Occipital lobe (tissue), 2 donors: ENCODE measurements around the gene GNG12. TPM values are rescaled to one million over a fixed set of nuclear protein-coding genes. Genes with fewer than 3 reads are reported as not detected.

ENCODE experiments used
- DNase-seq: peaks from one replicate; lab custom pipeline; 2025; lab: John Stamatoyannopoulos, UW
- total RNA-seq: library from RNA; depleted of rRNA; stranded (reverse); fragments of >200 nt; gene quantifications from one replicate; pipeline ENCODE4 v1.2.3, GENCODE V29; 2014

GNG12 gene
- total RNA-seq, 1 donor from 2014 or later = 29.9 TPM

DNA sequence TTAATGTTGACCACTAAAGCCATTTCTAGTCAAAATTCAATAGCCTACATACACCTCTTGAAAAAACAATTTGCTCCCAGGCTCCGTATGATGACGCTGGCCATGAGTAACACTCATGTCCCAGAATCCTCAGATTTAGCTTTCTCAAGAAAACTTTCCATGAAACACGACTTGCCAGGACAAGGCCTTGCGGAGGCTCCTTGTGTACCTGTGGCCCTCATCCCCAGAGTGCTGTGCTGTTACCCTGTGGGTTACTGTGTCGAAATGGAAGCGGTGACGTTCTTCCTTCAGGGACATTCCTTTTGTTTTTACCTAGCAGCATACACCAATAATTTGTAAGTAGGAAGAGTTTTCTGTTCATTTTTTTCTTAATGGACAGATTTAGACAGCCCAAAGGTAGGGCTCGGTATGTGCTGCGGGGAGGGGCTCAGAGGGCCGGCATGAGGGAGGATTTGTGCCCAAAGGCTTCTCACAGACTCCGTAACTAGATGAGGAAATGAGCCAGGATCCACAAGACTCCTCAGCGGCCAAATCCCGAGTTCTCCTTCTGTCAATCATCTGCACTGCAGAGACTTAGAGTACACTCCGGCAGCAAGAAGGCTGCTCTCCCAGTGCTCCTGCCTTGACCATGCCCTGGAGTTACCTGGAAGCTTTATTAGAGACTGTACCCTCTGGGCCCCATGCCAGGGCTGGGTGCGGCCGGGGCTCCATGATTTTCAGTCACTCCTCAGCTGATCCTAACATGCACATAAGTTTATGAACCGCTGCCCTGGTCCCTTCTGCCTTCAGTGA lies 17.8 kb downstream of the GNG12 start:
- no peak for DNase-seq

DNA sequence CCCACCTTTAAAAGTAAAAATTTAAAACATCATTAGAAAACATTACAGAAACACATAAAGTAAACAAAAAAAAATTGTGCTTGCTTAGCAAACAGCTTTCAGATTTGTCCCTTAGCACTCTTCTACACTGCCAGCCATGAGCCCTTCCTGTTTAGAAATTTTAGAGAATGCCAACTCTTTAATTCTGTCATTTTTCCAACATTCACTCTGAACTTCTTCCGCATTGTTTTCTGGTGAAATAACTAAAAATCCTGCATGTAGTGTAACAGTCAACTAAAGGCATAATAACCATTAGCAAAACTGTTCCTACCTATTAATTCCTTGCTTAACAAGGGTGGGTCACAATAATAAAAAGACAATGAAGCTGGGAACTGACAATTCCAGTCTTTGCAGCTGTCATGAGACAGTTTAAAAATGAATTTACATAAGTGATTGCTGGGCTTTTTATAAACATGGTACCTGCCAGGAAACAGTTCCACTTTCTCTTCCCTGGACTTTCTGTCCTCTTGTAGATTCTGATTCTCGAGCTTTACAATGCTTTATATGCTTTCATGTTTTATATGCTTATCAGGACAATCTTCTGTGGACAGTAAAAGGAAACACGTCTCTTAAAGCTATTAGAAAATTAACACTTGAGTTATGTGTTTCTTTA lies 19.0 kb downstream of the GNG12 start:
- no peak for DNase-seq

DNA sequence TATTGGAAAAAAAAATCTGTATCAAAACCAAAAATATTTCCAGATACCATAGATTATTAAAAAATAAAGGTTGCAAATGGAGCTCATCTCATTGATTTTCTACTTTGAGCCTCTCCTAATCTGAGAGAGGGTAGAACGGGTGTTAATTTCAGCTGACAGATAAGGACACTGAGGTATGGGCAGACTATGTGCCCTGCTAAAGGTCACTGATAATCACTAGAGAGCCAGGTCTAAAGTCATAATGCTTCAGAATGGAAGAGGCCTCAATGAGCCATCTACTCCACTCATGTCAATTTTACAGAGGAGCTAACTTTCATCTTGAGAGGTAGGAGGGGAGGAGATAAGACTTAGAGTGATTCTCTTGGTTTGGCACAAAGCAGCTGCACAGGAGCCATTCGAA lies 21.0 kb downstream of the GNG12 start:
- DNase-seq = no peak

DNA sequence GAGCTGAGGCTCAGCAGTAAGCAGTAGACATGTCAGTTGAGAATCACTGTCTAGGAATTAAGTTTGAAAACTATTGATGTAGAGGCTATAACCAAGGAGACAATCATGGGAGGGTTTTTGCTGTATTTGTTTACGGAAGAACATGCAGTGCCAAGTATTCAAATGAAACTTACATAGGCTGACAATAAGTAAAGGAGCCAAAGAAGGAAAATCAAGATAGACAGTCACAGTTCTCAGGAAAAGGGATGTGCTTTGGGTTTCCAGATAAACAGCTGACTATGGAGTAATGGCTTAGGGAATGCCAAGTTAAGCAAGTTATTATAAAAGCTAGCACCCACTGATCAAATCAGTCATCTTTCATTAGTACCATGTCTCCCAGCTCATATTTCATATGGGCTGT lies 21.5 kb downstream of the GNG12 start:
- no peak for DNase-seq

DNA sequence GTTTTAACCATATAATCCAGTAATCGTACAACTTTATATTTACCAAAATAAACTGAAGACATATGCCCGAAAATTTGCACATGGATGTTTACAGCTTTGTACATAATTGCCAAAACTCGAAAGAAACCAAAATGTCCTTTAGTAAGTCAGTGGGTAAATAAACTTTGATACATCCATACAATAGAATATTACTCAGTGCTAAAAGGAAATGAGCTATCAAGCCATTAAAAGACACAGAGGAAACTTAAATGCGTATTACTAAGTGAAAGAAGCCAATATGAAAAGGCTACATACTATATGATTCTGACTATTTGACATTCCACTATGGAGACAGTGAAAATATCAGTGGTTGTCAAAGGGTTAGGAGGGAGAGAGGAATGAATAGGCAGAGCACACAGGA lies 23.4 kb downstream of the GNG12 start:
- DNase-seq = no peak

DNA sequence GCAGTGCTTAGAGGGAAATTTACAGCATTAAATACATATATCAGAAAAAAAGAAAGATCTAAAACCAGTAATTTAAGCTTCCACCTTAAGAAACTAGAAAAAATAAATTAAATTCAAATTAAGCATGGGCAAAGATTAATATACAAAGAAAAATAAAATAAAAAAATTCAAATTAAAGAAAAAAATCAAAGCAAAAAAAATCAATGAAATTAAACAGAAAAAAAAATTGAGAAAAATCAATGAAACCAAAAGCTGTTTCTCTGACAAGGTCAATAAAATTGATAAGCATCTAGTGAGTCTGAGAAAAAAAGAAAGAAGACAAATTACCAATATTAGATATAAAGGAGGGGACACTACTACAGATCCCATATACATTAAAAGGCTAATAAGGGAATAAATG lies 26.0 kb downstream of the GNG12 start:
- DNase-seq = no peak

DNA sequence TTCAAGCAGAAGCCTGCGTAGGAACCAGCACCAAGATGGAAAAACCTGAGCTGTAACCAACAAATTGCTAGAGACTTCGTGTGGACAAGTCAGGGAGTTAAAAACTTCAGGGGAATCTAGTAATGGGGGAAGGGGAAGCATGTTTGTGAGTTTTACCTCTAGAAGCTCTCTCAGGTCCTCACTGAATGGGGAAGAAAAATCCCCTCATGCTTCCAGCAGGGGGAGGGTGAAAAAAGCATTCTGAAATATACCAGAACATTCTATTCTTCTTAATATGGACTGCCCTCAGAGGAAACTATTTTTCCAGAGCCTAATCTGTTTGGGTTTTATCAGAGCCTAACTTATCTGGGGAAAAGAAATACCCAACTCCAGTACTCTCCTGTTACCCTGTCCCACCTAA lies 28.6 kb downstream of the GNG12 start:
- no peak for DNase-seq

DNA sequence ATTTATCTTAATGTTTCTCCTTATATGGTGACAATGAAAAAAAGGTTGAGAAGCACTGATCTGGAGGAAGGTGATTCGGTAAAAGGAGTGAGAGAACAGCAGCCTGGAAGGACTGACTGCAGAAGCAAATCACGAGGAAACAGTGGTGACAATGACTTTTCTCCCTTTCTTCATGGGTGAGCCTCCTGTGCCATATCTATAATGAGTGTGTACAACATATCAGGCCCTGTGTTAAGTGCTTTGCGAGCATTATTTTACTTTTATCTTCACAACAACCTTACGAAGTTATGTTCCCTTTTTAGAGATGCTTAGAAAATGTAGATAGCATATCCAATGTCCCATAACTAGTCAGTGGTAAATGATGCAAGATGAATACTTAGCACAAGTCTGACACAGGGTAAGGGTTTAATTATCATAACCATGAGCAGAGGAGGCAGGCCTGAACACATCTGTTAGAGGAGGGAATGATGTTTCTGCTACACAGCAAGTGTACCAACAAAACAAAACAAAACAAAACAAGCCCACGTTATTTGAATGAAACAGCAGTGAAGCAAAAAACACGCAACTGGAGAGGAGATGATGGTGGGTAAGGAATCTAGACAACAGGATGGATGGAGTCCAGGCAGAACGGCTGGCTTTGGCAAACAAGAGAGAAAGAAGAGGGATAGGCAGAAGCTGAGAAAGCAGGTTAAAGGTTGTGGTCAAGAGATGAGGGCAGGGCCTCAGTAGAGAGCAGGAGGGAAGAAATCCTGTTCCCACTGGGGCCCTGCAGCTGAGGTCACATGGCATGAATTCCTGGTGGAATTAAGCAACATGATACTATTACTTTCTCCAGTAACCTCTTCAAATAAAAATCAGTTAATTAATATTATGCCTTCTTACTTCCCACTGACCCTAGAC lies 29.6 kb downstream of the GNG12 start:
- no peak for DNase-seq

DNA sequence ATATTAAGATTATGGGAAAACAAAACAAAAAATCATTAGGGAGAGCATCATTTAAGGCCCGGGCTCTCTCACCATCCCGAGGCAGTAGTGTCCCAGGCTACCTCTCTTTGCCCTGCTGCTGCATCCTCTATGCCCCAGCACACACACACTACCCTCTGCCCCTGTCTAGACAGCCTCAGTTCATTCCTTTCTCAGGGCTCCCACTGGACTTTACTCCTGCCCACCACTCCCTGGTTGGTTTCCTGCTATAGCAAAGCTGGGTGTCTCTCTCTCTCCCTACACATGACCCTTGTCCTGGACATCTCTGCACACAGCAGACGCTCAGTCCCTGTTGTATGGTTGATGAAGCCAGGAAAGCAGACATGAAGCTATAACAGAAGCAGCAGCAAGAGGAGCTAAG lies 30.7 kb downstream of the GNG12 start:
- DNase-seq = no peak

DNA sequence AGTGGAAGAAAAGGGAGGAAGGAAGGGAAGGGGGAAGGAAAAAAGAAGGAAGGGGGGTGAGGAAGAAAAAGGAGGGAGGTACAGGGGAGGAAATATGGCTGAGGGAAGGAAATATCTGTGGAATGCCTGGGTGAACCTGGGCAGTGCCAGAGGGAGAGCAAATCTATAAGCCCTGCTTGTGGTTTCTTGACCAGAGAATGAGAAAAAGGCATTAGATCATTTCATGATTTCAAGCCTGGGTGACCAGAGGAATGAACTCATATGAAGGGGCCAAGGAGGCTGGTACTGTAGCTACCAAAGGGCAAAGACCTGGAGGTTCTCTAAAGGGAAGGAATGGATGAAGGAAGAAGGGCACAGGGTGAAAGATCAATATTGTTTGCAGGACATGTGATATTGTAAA lies 31.4 kb downstream of the GNG12 start:
- no peak for DNase-seq

DNA sequence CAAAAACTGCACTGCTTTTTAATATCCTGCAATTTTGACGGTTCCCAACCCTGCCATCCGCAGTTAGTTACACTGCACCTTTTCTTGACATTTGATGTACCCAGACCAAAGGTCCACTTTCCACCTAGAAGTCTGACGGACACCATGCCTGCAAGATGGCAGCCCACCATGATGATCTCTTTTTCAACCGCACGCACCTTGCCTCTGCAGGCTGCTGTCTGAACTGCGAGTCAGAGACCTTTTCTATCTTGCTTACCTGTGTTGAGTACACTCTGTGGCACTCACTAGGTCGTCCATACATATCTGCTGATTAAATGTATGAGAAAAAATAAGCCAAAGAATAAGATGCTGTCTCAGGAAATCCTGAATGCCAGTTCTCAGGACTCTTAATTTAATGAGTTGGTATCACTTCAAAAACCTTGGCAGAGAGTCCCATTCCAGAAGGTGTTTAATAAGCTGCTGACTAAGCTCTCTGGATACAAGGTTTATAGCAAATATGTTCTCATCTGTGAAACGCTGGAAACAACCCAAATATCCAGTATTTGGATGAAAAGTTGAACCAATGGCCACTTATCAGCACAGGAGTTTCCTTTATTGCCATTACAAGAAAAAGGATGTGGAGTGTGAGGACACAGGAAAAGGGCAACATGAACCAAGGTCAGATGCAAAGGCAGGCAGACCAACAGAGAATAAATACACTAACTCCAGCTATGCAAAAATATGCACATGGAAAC lies 37.9 kb downstream of the GNG12 start:
- no peak for DNase-seq

DNA sequence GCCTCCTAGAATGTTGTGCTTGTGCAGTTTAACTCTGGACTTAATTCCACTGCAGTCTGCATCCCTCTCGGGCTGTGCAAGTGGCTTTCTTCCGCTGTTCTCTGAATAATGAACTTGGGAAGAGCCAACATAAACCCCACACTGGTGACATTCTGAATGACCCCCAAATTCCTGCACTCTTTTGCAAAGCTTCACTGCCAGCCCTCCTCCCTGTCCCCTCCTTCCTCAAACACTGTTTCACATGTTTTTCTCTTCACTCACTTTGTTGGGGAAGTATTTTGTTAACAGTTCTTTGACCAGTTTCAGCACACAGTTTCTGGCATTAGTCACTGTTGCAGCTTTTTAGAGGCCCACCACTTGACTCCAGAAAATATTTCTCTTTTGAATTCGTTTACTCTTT lies 39.7 kb downstream of the GNG12 start:
- DNase-seq = no peak

DNA sequence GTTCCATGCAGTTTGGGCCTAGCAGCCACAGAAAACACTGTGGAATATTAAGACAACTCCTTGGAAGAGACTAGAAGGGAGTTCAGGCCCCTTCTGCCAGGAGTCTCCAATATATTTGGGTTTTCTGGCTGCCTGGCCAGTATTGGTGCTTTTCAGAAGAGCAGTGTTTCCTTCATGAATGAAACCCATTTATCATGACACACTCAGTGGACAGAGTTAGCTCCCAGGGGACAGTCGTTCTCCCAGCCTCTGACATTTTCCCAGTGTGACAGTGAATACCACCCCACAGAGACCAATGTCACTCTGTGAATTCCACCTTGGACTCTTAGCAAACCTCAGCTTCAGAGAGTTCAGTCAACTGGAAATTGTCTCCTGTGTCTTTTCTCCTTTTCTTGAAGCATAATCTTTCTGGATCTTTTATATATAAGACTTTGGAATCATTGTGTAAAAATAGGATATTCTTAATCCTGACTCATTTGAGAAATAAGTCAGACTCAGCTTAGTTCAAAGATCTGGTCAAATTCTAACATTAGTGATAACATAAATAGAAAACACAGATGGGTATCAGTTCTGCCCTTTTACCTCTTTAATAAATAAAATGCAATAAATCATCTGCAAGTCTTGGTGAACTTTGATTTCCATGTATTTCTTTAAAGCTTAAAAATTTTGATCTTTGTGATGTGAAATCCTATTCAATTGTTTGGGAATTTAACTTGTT lies 40.4 kb downstream of the GNG12 start:
- DNase-seq = no peak

DNA sequence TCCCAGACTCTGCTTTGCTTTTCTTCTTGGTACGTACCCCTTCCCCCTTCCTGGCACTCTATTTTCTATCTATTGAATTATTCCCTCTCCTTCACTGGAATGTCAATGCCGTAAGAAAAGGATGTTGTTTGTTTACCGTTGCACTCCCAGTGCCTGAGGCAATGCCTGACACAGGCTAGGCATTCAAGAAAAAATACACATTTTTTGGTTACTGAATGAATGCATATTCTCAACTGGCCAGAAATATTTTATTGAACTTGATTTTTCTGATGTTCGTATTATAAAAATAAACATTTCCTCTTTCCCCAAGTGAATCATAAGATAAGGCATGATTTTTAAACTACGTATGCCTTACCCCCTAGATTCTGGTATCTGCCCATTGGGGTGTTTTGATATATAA lies 41.2 kb downstream of the GNG12 start:
- no peak for DNase-seq

DNA sequence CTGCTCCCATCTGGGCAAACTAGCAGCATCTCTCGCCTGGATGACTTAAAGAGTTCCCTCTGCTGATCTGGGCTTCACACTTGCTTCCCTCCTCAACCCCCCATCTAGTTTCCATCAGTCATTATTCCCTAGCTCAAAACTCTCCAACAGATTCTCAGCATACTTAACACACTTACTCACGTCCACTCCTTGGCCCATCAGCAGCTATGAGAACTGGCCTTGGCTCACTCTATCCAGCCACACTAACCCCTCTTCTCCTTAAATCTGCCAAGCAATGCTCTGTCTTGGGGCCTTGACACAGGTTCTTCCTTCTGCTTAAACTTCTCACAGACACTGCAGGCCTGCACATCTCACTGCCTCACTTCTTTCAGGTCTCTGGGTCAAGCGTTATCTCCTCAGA lies 41.6 kb downstream of the GNG12 start:
- DNase-seq = no peak

DNA sequence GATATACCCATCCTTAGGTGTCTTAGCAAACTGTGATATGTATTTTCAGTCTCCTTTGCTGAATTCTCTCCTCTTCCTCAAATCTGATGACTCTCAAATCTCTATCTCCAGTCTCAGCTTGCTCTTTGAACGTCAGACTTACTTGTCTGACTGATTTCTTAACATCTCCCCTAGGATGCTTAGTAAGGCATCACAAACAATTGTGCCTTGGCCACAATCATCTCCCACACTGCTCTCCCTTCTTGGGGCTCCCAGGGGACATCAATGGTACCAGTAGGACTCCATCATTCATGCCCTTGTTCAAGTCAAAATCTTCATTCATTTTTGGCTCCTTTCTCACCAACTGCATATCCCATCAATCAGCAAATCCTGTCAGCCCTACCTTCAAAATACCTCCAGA lies 42.0 kb downstream of the GNG12 start:
- DNase-seq = no peak

DNA sequence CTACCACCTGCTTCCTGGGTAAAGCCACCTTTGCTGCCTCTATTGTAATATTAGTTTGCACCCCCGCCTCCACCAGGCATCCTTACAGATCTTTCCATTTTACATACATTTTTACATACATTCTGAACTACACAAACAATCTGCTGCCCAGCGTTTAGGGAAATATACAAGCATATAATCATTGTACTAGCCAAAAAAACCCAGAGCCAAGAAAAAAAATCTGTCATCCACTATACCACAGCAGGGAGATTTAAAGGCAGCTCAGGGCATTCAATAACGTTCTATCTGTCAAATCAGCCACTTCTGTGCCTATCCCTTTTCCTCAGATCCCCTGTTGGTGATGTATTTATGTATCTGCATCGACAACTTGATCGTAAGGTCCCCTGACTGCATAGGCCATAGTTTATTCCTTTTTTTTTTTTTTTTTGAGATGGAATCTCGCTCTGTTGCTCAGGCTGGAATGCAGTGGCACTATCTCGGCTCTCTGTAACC lies 43.0 kb downstream of the GNG12 start:
- DNase-seq = no peak

DNA sequence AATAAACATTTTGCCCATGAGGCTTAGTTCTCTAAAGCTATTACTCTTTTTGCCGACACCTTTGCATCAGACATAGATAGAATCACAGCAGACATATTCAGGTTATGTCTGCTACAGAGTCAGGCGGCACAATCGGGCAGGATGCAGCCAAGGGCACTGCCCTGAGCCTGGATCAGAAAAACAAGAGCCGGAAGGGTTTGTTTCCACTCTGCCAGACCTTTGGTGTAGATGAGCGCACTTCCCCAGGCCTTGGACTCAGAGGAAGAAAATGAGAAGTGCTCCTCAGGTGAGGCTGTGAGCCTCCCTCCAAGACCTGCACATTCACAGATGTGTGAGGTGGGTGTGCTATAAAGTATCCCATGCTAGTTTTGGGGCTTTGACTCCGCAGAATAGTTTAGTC lies 43.7 kb downstream of the GNG12 start:
- no peak for DNase-seq

DNA sequence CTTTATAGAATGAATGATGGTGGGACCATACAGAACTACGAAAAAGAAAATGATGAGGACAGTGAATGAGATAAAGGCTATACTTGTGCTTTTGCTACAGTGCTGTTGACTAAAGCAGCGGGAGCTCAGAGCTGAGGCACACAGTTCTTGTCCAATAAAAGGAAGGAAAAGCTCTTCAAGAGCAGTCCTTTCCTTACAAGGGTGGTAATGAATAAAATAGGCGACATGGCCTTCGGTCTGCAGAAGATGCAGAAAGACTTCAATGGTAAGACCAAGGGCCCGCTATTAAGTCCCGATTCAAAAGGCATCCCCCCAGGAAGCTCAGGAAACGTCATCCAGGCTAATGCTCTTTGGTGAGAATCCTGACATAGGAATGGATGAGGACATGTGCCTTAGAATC lies 44.4 kb downstream of the GNG12 start:
- no peak for DNase-seq

DNA sequence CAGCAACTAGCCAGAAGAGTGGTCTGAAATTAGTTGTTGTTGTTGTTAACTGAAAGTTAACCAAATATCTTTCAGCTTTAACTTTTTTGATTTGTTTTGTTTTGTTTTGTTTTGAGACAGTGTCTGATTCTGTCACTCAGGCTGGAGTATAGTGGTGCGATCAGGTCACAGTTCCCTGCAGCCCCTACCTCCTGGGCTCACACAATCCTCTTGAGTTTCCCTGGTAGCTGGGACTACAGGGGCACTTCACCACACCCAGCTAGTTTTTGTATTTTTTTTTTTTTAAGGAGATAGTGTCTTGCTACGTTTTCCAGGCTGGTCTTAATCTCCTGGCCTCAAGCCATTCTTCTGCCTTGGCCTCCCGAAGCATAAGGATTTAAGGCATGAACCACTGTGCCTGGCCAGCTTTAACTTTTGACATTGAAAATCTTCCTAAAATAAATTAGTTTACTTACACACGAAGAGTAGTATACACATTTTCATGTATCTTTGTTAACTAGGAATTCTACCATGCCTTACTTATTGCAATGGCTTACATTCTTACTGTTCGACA lies 45.0 kb downstream of the GNG12 start:
- DNase-seq = no peak

DNA sequence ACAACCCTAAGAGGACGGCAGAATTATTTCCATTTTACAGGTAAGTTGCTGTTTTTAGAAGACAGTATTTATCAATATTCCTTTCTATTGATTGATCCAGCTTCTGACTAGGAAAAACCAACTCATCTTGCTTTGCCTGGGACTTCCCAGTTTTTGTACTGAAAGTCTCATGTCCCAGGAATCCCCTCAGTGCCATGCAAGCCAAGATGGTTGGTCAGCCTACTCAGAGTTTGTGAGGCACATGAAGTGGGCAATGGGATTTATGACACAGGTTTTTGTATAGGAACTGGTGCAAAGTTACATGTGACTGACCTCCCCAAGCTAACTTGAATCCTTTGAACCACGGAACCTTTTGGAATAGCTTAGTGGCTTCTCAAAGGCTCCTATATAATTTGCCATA lies 45.5 kb downstream of the GNG12 start:
- no peak for DNase-seq
